OCI-LY3 (cell line): ENCODE results near the gene RHOBTB3.

Experiments used
- EZH2phosphoT487 ChIP-seq: fragments of 200-600 bp; shearing (Covaris generic); IDR thresholded peaks from 2 replicates; pipeline ENCODE4 v1.6.1; 2018; ENCODE audit warnings: antibody characterized with exemption, mixed run types, low read depth
- TF ChIP-seq, protein P1 (sequence below): fragments of 200-600, 300-600 bp; sonication (generic); IDR thresholded peaks from 2 replicates; pipeline ENCODE4 v1.5.1; 2014; ENCODE audit warnings: antibody characterized with exemption, low read length, low read depth

DNA sequence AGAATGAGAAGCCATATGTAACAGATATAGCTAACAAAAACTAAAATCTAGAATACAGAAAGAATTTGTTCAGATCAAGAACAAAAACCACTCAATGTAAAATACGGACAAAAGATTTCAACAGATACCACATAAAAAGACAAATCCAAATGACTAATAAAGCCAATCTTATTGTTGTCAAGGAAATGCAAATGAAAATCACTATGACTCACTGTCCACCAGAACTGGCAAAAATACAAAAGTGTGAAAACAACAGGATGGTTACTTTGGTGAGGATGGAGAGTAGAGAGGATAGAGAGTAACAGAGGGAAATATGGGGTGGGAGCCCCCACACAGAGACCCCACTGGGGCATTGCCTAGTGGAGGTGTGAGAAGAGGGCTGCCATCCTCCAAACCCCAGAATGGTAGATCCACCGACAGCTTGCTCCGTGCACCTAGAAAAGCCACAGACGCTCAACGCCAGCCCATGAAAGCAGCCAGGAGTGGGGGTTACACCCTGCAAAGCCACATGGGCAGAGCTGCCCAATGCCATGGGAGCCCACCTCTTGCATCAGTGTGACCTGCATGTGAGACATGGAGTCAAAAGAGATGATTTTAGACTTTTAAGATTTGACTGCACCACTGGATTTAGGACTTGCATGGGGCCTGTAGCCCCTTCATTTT lies 15.2 kb upstream of the RHOBTB3 start:
- TF ChIP-seq, protein P1, sequence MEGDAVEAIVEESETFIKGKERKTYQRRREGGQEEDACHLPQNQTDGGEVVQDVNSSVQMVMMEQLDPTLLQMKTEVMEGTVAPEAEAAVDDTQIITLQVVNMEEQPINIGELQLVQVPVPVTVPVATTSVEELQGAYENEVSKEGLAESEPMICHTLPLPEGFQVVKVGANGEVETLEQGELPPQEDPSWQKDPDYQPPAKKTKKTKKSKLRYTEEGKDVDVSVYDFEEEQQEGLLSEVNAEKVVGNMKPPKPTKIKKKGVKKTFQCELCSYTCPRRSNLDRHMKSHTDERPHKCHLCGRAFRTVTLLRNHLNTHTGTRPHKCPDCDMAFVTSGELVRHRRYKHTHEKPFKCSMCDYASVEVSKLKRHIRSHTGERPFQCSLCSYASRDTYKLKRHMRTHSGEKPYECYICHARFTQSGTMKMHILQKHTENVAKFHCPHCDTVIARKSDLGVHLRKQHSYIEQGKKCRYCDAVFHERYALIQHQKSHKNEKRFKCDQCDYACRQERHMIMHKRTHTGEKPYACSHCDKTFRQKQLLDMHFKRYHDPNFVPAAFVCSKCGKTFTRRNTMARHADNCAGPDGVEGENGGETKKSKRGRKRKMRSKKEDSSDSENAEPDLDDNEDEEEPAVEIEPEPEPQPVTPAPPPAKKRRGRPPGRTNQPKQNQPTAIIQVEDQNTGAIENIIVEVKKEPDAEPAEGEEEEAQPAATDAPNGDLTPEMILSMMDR = no peak
- no peak for TF ChIP-seq EZH2phosphoT487
